ENCODE results near the gene SPATA24.
"Not testable (repeated sequence)": the region's sequence is repeated elsewhere in the genome, so short reads cannot be mapped to it uniquely, and the experiment has no call there.

The SPATA24 gene

GRCh38 chr5:139369181-139369580 is 34.7 kb downstream of the SPATA24 start:
- H3K4me3 ChIP-seq (ENCODE audit: low read length): no peak overlapping the region
- no peak for DNase-seq (ENCODE audit: low read depth)
- no peak for TF ChIP-seq CTCF (conservative IDR thresholded peaks at IDR 0.05; ENCODE audit: low read depth, low read length)

DNA sequence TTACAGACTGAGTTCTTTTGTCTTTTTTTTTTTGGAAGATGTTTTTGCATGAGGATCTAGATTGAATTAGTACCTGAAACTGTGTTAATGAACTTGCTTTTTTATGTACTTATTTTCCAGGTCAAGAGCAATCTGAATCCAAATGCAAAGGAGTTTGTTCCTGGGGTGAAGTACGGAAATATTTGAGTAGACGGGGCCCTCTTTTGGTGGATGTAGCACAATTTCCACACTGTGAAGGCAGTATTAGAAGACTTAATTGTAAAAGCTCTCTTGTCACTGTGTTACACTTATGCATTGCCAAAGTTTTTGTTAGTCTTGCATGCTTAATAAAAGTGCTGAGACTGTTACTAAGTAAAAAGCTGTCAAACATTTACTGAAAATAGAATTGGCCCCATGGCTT is 35.3 kb downstream of the SPATA24 start:
- DNase-seq (ENCODE audit: low read depth): no peak
- no peak overlapping the region for H3K4me3 ChIP-seq (ENCODE audit: low read length)
- peak; percentile 16 for TF ChIP-seq CTCF (conservative IDR thresholded peaks at IDR 0.05; ENCODE audit: low read depth, low read length)

DNA sequence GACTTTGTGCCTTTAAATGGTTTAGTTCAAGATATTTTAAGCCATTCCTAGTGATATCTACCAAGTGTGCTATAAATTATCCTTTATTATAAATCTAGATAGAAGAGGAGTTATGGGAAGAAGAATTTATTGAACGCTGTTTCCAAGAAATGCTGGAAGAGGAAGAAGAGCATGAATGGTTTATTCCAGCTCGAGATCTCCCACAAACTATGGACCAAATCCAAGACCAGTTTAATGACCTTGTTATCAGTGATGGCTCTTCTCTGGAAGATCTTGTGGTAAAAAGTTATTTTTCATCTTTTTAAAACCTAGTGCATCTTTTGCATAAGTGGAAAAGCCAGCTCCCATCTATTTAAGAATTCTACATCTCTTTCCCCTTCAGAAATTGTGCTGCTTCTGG is 39.4 kb downstream of the SPATA24 start:
- DNase-seq (ENCODE audit: low read depth): no peak
- TF ChIP-seq CTCF (conservative IDR thresholded peaks at IDR 0.05; ENCODE audit: low read depth, low read length): no peak

GRCh38 chr5:139363937-139364336 is 40.0 kb downstream of the SPATA24 start:
- no peak for DNase-seq (ENCODE audit: low read depth)
- no peak for TF ChIP-seq CTCF (conservative IDR thresholded peaks at IDR 0.05; ENCODE audit: low read depth, low read length)
- no peak overlapping the region for H3K4me3 ChIP-seq (ENCODE audit: low read length)

More for the DNA sequence above, 39.4 kb downstream of the SPATA24 start:
- H3K4me3 ChIP-seq (ENCODE audit: low read length): no peak overlapping the region

DNA sequence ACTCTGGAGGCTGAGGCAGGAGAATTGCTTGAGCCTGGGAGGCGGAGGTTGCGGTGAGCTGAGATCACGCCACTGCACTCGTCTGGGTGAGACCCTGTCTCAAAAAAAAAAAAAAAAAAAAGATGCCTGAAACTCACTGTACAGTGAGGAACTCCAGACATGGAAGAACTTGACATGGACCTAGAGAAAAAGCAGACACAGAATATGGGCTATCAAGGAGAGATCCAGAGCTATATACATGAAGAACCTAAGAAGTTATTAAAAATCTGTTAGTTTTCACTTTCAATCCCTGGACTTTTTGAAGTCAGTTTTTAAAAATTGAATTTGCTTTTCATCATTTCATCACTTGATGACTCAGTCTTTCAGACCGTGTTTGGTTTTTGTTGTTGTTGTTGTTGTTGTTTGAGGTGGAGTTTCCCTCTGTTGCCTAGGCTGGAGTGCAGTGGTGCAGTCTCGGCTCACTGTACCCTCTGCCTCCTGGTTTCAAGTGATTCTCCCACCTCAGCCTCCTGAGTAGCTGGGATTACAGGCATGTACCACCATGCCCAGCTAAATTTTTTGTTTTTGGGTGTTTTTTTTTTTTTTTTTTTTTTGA is 42.0 kb downstream of the SPATA24 start:
- no peak for DNase-seq (ENCODE audit: low read depth)
- no peak for TF ChIP-seq CTCF (conservative IDR thresholded peaks at IDR 0.05; ENCODE audit: low read depth, low read length)
- H3K4me3 ChIP-seq (ENCODE audit: low read length): no peak overlapping the region

DNA sequence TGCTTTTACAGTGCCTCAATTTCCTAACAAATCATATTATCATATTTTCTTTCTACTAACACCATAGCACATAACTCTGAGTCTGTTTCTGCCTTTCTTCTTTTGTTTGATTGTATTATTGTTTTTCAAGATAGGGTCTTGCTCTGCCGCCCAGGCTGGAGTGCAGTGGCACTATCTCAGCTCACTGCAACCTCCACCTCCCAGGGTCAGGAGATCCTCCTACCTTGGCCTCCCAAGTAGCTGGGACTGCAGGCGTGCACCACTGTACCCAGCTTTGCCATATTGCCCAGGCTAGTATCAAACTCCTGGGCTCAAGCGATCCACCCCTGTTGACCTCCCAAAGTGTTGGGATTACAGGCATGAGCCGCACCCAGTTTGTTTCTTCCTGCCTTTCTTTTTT is 43.5 kb downstream of the SPATA24 start:
- no peak for TF ChIP-seq CTCF (conservative IDR thresholded peaks at IDR 0.05; ENCODE audit: low read depth, low read length)
- no peak overlapping the region for H3K4me3 ChIP-seq (ENCODE audit: low read length)
- DNase-seq (ENCODE audit: low read depth): no peak

- no peak for TF ChIP-seq CTCF (conservative IDR thresholded peaks at IDR 0.05; ENCODE audit: low read depth, low read length)
- no peak for DNase-seq (ENCODE audit: low read depth)
Measured at GRCh38 chr5:139358064-139358463, 45.8 kb downstream of the SPATA24 start.

DNA sequence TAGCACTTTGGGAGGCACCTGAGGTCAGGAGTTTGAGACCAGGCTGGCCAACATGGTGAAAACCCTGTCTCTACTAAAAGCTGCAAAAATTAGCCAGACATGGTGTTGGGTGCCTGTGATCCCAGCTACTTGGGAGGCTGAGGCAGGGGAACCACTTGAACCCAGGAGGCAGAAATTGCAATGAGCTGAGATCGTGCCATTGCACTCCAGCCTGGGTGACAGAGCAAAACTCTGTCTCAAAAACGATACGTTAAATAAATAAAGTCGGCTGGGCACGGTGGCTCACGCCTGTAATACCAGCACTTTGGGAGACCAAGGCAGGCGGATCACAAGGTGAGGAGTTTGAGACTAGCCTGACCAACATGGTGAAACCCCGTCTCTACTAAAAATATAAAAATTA is 48.0 kb downstream of the SPATA24 start:
- not testable (repeated sequence) for DNase-seq (ENCODE audit: low read depth); H3K4me3 ChIP-seq (ENCODE audit: low read length)

More at GRCh38 chr5:139358064-139358463, 45.8 kb downstream of the SPATA24 start:
- H3K4me3 ChIP-seq (ENCODE audit: low read length): no peak overlapping the region

Data from retinal pigment epithelial cell (primary cell).